GM10248 (cell line): Measurements from ENCODE around the gene FAM53B.

Experiments used
- CTCF ChIA-PET: fragments of 300-600 bp; sonication (Branson Sonifier 250); formaldehyde crosslinking; extraction: SDS; loops from one replicate; lab custom pipeline; 2021; ENCODE audit warnings: antibody characterized with exemption; lab: Yijun Ruan, JAX
- POLR2A ChIA-PET: fragments of 350-650 bp; sonication (Branson Sonifier 250); formaldehyde crosslinking; extraction: SDS; loops from one replicate; lab custom pipeline; 2020; ENCODE audit warnings: antibody characterized with exemption; lab: Yijun Ruan, JAX
- DNase-seq: peaks from one replicate; pipeline ENCODE4 v3.0.0; 2012; ENCODE audit errors: extremely low spot score
- CTCF ChIP-seq: IDR thresholded peaks from 2 replicates; pipeline ENCODE4 v1.5.1; 2012; ENCODE audit warnings: mild to moderate bottlenecking, low read depth; ENCODE audit errors: extremely low read depth, missing control alignments, control extremely low read depth

Gene FAM53B

GRCh38 chr10:124730790-124731189 lies 13.4 kb downstream of the FAM53B start:
- no peak for DNase-seq
- POLR2A ChIA-PET, result no interaction called here
- CTCF ChIA-PET, result interaction anchor here (0.9 to 8.5 kb wide), 5 partner anchors 8 to 42 kb away, joined by 3 to 79 read pairs (median 5); no protein-coding TSS in a partner anchor
- TF ChIP-seq CTCF, result no peak

- ChIA-PET POLR2A (no interaction called here), CTCF (interaction anchor here (1.3 to 8.5 kb wide), 5 partner anchors 12 to 81 kb away, joined by 3 to 79 read pairs (median 3); no protein-coding TSS in a partner anchor)
- no peak for DNase-seq
- no peak for TF ChIP-seq CTCF
These were observed 15.1 kb downstream of the FAM53B start for GRCh38 chr10:124728830-124729661.

- CTCF ChIA-PET, result interaction anchor here (1.3 to 8.5 kb wide), 5 partner anchors 11 to 81 kb away, joined by 3 to 79 read pairs (median 3); no protein-coding TSS in a partner anchor
- no peak for TF ChIP-seq CTCF
- POLR2A ChIA-PET, result no interaction called here
- no peak for DNase-seq
These were observed 15.9 kb downstream of the FAM53B start for GRCh38 chr10:124728071-124728829.

- POLR2A ChIA-PET, result no interaction called here
- no peak for DNase-seq
- no peak for TF ChIP-seq CTCF
- CTCF ChIA-PET, result interaction anchor here (1.5 to 8.5 kb wide), 3 partner anchors 10 to 31 kb away, joined by 3 to 79 read pairs (median 52); no protein-coding TSS in a partner anchor
These were observed 16.7 kb downstream of the FAM53B start for GRCh38 chr10:124727361-124727960.

- POLR2A ChIA-PET, result no interaction called here
- CTCF ChIA-PET, result interaction anchor here (1.2 to 6.8 kb wide), 4 partner anchors 8 to 28 kb away, joined by 3 to 75 read pairs (median 11); no protein-coding TSS in a partner anchor
- TF ChIP-seq CTCF, result no peak
- DNase-seq, result no peak
These were observed 18.4 kb downstream of the FAM53B start for GRCh38 chr10:124725791-124726190.

- ChIA-PET POLR2A (no interaction called here), CTCF (interaction anchor here (1.2 to 6.8 kb wide), 4 partner anchors 9 to 28 kb away, joined by 3 to 75 read pairs (median 11); no protein-coding TSS in a partner anchor)
- no peak for TF ChIP-seq CTCF
- no peak for DNase-seq
These were observed 19.0 kb downstream of the FAM53B start for GRCh38 chr10:124725171-124725631.
